Esophagus squamous epithelium (tissue), 4 donors: ENCODE measurements around the gene SUMO3.
A peak's percentile ranks its signal among the peaks of the same experiment; 100 is the strongest.

ENCODE experiments used
- POLR2A ChIP-seq, 4 donors: fragments of 450-650 bp; IDR thresholded peaks; one replicate each; pipeline ENCODE4 v1.6.1; 2017; ENCODE audit warnings: antibody characterized with exemption in 4 of 4, mild to moderate bottlenecking in 4 of 4, moderate library complexity in 3 of 4
- TF ChIP-seq, protein P1 (sequence below), 6 experiments: fragments of 450-650 bp in 4 of 6; fragments of 200-600 bp in 2 of 6; sonication (generic) in 2 of 6; IDR thresholded peaks; one replicate each; pipeline ENCODE4 v1.5.1; 2016 to 2019; ENCODE audit warnings: antibody characterized with exemption in 6 of 6, mild to moderate bottlenecking in 4 of 6, moderate library complexity in 4 of 6

DNA sequence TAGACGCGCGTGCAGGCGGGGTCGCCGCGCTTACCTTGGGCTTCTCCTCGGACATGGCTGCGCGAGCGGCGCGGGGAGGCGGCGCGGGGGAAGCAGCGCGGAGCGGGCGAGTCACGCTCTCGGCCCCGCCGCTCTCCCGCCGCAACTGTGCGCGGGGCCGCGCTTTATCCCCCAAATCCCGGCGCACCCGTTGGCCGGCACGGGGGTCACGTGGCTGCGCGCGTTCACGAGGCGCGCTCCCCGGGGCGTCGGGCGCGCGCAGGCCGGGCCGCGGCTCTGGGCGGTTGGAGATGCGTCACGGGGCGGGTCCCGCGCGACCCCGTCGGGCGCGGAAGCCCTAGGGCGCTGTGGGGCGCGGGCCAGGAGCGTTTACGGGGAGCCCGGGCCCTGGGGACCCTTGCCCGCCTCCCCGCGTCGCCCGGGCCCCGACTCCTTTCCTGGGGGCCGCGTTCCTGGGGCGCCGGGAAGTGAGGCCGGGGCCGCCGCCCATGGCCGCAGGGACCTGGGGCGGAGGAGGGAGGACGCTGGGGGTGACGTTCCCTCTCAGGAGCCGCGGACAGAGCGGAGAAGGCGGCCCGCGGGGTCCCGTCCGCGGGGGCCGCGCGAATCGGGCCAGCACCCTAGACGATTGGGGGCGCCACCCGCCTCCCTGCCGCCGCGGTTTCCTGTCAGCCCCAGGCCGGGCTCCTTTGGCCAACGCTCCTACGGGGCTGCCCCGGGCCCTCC is at the start of gene SUMO3:
- peak in 3 of 4 donors; percentile 36 to 95 (median 91) for TF ChIP-seq POLR2A (IDR thresholded peaks at IDR 0.05)
- TF ChIP-seq, protein P1, sequence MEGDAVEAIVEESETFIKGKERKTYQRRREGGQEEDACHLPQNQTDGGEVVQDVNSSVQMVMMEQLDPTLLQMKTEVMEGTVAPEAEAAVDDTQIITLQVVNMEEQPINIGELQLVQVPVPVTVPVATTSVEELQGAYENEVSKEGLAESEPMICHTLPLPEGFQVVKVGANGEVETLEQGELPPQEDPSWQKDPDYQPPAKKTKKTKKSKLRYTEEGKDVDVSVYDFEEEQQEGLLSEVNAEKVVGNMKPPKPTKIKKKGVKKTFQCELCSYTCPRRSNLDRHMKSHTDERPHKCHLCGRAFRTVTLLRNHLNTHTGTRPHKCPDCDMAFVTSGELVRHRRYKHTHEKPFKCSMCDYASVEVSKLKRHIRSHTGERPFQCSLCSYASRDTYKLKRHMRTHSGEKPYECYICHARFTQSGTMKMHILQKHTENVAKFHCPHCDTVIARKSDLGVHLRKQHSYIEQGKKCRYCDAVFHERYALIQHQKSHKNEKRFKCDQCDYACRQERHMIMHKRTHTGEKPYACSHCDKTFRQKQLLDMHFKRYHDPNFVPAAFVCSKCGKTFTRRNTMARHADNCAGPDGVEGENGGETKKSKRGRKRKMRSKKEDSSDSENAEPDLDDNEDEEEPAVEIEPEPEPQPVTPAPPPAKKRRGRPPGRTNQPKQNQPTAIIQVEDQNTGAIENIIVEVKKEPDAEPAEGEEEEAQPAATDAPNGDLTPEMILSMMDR (IDR thresholded peaks at IDR 0.05) = peak in 1 of 6 experiments; percentile 9
